ENCODE data around the gene STRN3. TPM values are rescaled to one million over a fixed set of nuclear protein-coding genes. Genes with fewer than 3 reads are reported as not detected.

STRN3 gene
- total RNA-seq, 1 experiment from 2014 or later, result 52.1 TPM

DNA sequence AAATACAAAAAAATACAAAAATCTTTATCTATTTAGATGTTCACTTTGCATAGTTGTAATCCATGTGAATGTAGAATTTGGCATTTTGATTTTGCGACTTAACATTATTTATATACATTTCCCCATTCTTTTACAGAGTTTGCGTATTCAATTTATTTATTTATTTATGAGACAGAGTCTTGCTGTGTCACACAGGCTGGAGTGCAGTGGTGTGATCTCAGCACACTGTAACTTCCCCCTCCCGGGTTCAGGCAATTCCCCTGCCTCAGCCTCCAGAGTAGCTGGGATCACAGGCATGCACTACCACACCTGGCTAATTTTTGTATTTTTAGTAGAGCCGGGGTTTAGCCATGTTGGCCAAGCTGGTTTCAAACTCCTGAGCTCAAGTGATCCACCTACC, 25.3 kb upstream of the STRN3 start:
- H3T11ph ChIP-seq (ENCODE audit: low read length), result no peak overlapping the region
- H3K4ac ChIP-seq (ENCODE audit: low read depth, low read length), result no peak overlapping the region
- no peak overlapping the region for H2BK15ac ChIP-seq (ENCODE audit: low read depth, low read length)
- no peak overlapping the region for H2BK20ac ChIP-seq (ENCODE audit: low read depth, low read length, poor library complexity, severe bottlenecking)
- H4K8ac ChIP-seq (replicated peaks; ENCODE audit: insufficient read length, low read depth, low read length), result no peak overlapping the region
- WGBS (ENCODE audit: extremely low coverage, insufficient read length, low lambda C conversion rate), result no CpG with 5 or more reads among the region's 4 CpGs
- Mint-ChIP-seq H3K9me3 (no peaks in the 10 kb centered on the region), H3K36me3 (ENCODE audit: insufficient read depth in 1 of 3, low read depth in 3 of 3) (peaks cover 0 to 4% (median 0%) of the 10 kb centered on the region in 3 experiments; a peak in 1 of 7 replicates), H3K4me1 (no peaks in the 10 kb centered on the region), H3K27me3 (ENCODE audit: low read depth) (no peaks in the 10 kb centered on the region), H3K4me3 (no peak overlapping the region), H3K27ac (no peak overlapping the region)
- no peak overlapping the region for H2BK120ac ChIP-seq (ENCODE audit: low read depth, low read length, poor library complexity, severe bottlenecking)
- H3K23ac ChIP-seq (ENCODE audit: insufficient read length, low read depth, low read length), result no peak overlapping the region
- H3K18ac ChIP-seq (ENCODE audit: insufficient read length, low read depth, low read length), result no peak overlapping the region
- no peak overlapping the region for H2AK5ac ChIP-seq (ENCODE audit: insufficient read length, low read length)
- no peak overlapping the region for H3K4me2 ChIP-seq (ENCODE audit: insufficient read depth, insufficient read length, low read length)
- TF ChIP-seq, protein P1, sequence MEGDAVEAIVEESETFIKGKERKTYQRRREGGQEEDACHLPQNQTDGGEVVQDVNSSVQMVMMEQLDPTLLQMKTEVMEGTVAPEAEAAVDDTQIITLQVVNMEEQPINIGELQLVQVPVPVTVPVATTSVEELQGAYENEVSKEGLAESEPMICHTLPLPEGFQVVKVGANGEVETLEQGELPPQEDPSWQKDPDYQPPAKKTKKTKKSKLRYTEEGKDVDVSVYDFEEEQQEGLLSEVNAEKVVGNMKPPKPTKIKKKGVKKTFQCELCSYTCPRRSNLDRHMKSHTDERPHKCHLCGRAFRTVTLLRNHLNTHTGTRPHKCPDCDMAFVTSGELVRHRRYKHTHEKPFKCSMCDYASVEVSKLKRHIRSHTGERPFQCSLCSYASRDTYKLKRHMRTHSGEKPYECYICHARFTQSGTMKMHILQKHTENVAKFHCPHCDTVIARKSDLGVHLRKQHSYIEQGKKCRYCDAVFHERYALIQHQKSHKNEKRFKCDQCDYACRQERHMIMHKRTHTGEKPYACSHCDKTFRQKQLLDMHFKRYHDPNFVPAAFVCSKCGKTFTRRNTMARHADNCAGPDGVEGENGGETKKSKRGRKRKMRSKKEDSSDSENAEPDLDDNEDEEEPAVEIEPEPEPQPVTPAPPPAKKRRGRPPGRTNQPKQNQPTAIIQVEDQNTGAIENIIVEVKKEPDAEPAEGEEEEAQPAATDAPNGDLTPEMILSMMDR (conservative IDR thresholded peaks at IDR 0.05), result no peak
- H4K20me1 ChIP-seq (ENCODE audit: control insufficient read depth, insufficient read depth, insufficient read length), result no peaks in the 10 kb centered on the region
- no peak overlapping the region for H2BK5ac ChIP-seq (ENCODE audit: insufficient read length, low read length)
- H3K79me2 ChIP-seq (ENCODE audit: insufficient read depth, low read length), result no peaks in the 10 kb centered on the region
- DNase-seq, result no peak
- no peak overlapping the region for H3K56ac ChIP-seq (ENCODE audit: insufficient read length, low read depth, low read length)
- no peaks in the 10 kb centered on the region for H3K4me1 ChIP-seq (ENCODE audit: insufficient read depth, low read length)
- H3K27me3 ChIP-seq (ENCODE audit: insufficient read depth, low read length), result no peaks in the 10 kb centered on the region
- no peaks in the 10 kb centered on the region for H3K23me2 ChIP-seq (ENCODE audit: insufficient read length, low read depth, low read length, poor library complexity, severe bottlenecking)
- H3K9ac ChIP-seq (ENCODE audit: extremely low read depth, insufficient read length, low read length), result no peak overlapping the region
- no peak overlapping the region for H4K5ac ChIP-seq (ENCODE audit: insufficient read length, low read depth, low read length)
- no peaks in the 10 kb centered on the region for H3K79me1 ChIP-seq (ENCODE audit: insufficient read depth, low read depth, low read length, poor library complexity, severe bottlenecking)
- no peak overlapping the region for H2BK12ac ChIP-seq (ENCODE audit: insufficient read length, low read depth, low read length)
- H3K14ac ChIP-seq (ENCODE audit: insufficient read depth, low read length), result no peak overlapping the region
- H4K91ac ChIP-seq (ENCODE audit: insufficient read length, low read depth, low read length), result no peak overlapping the region
- H2AFZ ChIP-seq (ENCODE audit: low read length), result no peak overlapping the region
- H3K9me3 ChIP-seq (ENCODE audit: control insufficient read depth, low read depth, low read length), result no peaks in the 10 kb centered on the region
- no peak overlapping the region for H3K27ac ChIP-seq (ENCODE audit: insufficient read length, low read depth, low read length)

Measured in H9 (cell line).